ENCODE data around the gene TLE1.

The TLE1 gene

DNA sequence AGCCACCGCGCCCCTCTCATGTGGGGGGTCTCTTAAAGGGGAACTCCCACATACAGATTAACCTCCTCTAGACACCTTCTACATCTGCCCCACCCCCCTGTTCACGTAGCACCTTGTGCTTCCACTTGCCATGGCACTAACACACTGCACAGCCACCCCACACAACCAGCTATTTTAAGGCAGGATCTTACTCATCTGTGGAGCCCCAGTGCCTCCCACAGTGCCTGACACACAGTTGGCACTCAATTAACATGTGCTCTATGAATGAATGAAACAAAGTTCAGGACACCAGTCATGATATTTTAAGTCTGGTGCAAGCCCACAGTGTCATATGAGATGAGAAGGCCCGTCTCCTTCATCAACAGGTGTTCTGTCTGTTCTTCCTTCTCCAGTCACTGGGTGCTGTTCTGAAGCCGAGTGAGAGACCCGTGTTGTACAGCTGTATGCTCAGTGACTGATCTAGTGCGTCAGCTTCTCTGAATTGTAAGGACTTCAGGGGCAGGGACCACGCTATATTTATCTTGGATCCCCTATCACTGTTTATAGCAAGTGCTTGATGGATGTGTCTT, 149.1 kb downstream of the TLE1 start:
- DNase-seq: no peak

DNA sequence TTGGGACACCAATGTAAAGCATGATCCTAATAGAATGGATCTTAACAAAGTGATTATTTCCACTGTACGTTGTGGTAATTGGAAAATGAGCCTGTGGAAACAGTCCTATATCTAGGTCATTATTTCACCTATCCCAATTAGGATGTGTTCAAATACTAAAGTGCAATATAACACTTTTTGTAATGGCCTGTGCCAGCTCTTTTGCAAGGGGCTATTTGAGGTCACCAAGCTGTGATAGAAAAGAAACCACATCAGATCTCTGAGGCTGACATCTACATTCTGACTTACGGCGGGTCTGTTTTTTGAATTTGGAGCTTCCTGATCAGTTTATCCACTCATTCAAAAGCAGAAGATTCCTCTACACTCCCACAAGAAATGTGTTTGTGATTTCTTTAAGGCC, 150.0 kb downstream of the TLE1 start:
- no peak for DNase-seq

DNA sequence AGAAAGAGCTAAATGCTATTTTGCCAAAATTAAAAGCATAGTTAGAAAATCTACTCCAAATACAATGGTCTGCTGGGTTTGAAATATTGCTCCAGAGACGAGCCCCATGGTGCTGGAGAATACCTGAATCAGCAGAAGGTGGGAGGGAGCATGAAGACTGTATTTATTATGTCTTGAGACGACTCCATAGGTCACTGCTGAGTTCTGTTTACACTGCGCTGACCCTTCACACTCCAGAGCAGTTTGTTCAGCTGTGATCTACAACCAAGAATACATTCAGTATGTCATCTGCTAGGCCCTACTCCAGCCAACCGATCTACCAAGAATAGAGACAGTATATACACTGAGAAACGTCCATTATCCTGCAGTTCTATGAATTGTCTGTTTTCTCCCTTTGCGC, 150.5 kb downstream of the TLE1 start:
- no peak for DNase-seq

DNA sequence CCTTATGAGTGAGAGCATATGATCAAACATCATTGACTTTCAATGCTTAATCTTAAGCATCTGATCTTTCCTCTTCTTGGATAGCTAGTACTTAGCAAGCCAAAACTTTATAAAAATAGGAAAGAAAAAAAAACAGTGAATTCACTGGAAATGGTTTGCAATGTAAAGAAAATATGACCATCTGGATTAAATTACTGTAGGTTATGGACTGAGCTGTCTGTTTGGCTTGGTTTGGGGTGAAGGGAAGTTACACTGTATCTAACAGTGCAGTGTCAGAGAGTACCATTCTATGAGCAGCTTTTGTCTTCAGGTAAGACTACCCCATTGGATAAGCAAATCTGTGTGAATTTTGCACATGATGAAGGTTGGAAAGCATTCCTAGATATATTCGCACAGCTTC, 151.4 kb downstream of the TLE1 start:
- no peak for DNase-seq

DNA sequence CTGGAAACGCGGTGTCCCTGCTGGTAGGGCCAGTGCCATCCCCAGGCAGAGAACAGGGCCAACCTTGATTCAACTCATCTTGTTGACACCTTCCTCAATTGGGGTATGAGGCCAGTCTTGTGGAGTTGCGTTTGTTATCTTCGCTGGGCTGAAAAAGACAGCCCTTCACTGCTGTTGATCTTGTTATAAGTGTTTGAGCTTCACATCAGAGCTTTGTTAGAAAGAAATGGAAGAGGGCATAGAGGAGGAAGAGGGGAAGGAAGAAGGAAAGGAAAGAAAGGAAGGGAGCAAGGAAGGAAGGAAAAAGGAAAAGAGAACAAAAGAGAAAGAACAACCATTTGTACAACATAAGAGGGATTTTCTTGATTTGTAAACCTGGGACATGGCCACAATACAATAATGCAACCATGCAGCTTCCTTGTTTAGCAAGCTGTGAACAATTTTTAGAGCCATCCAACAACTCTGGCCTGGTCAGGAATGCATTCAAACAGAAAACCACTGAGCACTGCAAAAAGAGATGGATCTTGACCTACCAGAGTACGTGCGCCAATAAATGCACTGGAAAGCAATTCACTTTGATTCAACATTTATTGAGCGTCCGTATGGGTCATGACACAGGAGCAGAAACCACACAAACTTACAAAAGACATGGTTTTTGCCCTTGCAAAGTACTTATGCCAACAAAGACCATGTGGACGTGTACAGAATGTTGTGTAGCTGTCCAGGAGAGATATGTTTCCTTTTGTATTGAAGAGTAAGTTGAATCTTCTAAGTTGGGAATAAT, 152.9 kb downstream of the TLE1 start:
- DNase-seq: no peak

DNA sequence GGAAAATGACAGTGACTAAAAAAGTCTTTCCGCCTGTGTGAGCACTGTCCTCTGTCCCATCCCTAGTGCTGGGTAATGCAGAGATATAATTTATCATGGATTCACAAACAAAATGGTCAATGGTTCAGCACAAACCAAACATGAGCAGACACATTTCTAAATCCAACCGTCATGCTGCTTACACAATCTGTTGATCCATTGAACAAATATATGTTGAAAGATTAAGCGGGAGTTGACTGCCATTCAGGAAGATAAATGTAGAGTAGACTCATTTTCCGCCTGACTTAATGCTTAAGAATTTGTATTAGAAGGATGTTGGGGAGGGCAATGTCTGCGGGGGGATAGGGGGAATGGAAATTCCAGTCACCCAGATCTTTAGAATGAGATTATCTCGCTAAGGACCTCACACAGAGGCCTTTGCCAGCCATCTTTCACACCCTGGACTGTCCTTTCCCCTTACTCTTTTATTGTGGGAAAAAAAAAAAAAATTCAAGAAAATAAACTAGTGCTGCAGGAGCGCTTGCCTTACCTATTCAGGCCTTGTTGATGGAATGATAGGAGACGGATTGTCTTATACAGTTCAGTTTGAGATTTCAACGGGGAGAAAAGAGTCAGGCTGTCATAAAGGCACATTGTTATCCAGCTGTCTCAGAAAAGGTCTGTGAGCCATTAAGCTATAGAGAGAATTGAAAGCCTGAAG, 153.7 kb downstream of the TLE1 start:
- DNase-seq: no peak

DNA sequence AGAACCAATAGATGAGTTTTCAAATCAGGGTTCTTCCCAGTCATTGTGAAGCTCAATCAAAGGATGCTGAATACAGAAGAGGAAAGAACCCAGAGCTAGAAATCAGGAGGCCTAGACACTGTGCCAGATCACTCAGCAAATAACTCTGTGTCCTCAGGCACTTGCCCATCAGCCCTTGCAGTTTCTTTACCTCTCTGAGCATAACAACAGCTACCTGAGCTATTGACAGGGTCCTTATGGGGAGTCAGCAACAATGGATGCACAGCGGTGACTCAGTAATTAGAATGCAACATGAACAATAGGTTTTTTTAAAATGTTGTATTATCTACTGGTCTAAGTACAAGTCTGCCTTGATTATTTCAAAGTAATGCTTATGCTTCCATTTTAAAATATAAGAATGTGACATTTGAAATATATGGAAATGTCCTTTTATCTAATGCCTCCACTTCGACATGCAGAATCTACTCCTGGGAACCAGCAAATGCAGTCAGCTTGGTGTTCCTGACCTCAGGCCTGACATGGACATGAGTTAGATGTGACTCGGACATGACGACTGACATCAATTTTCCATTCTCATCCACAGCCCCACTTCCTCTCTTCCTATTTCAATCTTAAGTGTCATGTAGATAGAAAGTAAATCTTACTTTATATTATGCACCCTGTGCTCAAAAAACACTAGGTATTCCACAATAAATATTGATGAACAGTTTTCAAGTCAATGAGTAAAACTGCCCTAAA, 155.0 kb downstream of the TLE1 start:
- no peak for DNase-seq

Data from activated gamma-delta T cell treated with Interleukin-2 at 50 U/mL for 16 hours (primary cell).